OCI-LY3 (cell line): ENCODE results near the gene F5.

Experiments used
- H2AFZ ChIP-seq: fragments of 200-600, 300-600 bp; shearing (Covaris generic); 2 replicates; pipeline ENCODE4 v1.6.0; 2014; ENCODE audit warnings: antibody characterized with exemption, low read depth, low read length
- H3K27ac ChIP-seq: fragments of 200-600, 300-600 bp; sonication (generic); 2 replicates; pipeline ENCODE4 v1.5.1; 2014; ENCODE audit warnings: mild to moderate bottlenecking, low read length, moderate library complexity, mixed read lengths
- H3K27me3 ChIP-seq: fragments of 200-600, 300-600 bp; sonication (generic); 2 replicates; pipeline ENCODE4 v1.6.1; 2014; ENCODE audit warnings: low read depth, low read length, mixed read lengths
- H3K36me3 ChIP-seq: fragments of 200-600, 300-600 bp; sonication (generic); replicated peaks from 2 replicates; pipeline ENCODE3; 2014; ENCODE audit warnings: low read depth, low read length, mixed read lengths
- H3K4me1 ChIP-seq: fragments of 300-600, 200-600 bp; sonication (generic); 2 replicates; pipeline ENCODE4 v1.6.1; 2014; ENCODE audit warnings: low read length, mixed read lengths
- H3K4me2 ChIP-seq: fragments of 200-600, 300-600 bp; sonication (generic); 2 replicates; pipeline ENCODE4 v1.6.1; 2014; ENCODE audit warnings: low read length, mixed read lengths
- H3K4me3 ChIP-seq: fragments of 300-600, 200-600 bp; sonication (generic); 2 replicates; pipeline ENCODE4 v1.5.1; 2014; ENCODE audit warnings: antibody characterized with exemption, mild to moderate bottlenecking, low read length, moderate library complexity
- H3K79me2 ChIP-seq: fragments of 300-600, 200-600 bp; shearing (Covaris generic); 2 replicates; pipeline ENCODE4 v1.6.1; 2014; ENCODE audit warnings: mild to moderate bottlenecking, low read length, mixed read lengths
- H3K9ac ChIP-seq: fragments of 300-600, 200-600 bp; shearing (Covaris generic); 2 replicates; pipeline ENCODE4 v1.6.0; 2014; ENCODE audit warnings: mild to moderate bottlenecking, low read length, moderate library complexity
- H3K9me3 ChIP-seq: fragments of 200-600, 300-600 bp; shearing (Covaris generic); 2 replicates; pipeline ENCODE4 v1.6.1; 2014; ENCODE audit warnings: low read length, mixed read lengths; ENCODE audit not compliant: insufficient read depth
- H4K20me1 ChIP-seq: fragments of 200-600, 300-600 bp; sonication (generic); 2 replicates; pipeline ENCODE4 v1.6.1; 2016; ENCODE audit warnings: low read length, mixed read lengths; ENCODE audit not compliant: insufficient read depth
- CTCF ChIP-seq: fragments of 200-600, 300-600 bp; sonication (generic); IDR thresholded peaks from 2 replicates; pipeline ENCODE4 v1.5.1; 2014; ENCODE audit warnings: antibody characterized with exemption, low read length, low read depth
- EZH2phosphoT487 ChIP-seq: fragments of 200-600 bp; shearing (Covaris generic); IDR thresholded peaks from 2 replicates; pipeline ENCODE4 v1.6.1; 2018; ENCODE audit warnings: antibody characterized with exemption, mixed run types, low read depth

Gene F5

GRCh38 chr1:169588112-169588511 is 1.8 kb upstream of the F5 start:
- Histone ChIP-seq H3K36me3 (peaks cover 20% of the 10 kb centered on the region), H3K4me3 (no peak overlapping the region), H4K20me1 (peaks cover 3% of the 10 kb centered on the region; the same call in 1 of the 2 replicates), H3K79me2 (peaks cover 48% of the 10 kb centered on the region), H3K9me3 (no peaks in the 10 kb centered on the region), H3K27me3 (no peaks in the 10 kb centered on the region), H2AFZ (no peak overlapping the region), H3K4me2 (peak overlapping the region; percentile 98; the same call in 1 of the 2 replicates), H3K9ac (no peak overlapping the region), H3K4me1 (peaks cover 74% of the 10 kb centered on the region), H3K27ac (peak overlapping the region; percentile 67)
- TF ChIP-seq EZH2phosphoT487, result no peak
- no peak for TF ChIP-seq CTCF

- H3K9ac ChIP-seq, result peak overlapping the region; percentile 82
- H3K27ac ChIP-seq, result peak overlapping the region; percentile 88
- H3K79me2 ChIP-seq, result peaks cover 65% of the 10 kb centered on the region
- TF ChIP-seq CTCF (no peak), EZH2phosphoT487 (no peak)
- no peaks in the 10 kb centered on the region for H3K9me3 ChIP-seq
- peak overlapping the region; percentile 98 for H3K4me2 ChIP-seq
- no peaks in the 10 kb centered on the region for H3K27me3 ChIP-seq
- H3K4me3 ChIP-seq, result peak overlapping the region; percentile 88
- H3K4me1 ChIP-seq, result peaks cover 75% of the 10 kb centered on the region
- peaks cover 41% of the 10 kb centered on the region for H3K36me3 ChIP-seq
- H2AFZ ChIP-seq, result no peak overlapping the region
- H4K20me1 ChIP-seq, result peaks cover 21% of the 10 kb centered on the region; the same call in 1 of the 2 replicates
Measured at GRCh38 chr1:169586067-169586394, 250 bp downstream of the F5 start.

- peak overlapping the region; percentile 82 for H3K9ac ChIP-seq
- TF ChIP-seq EZH2phosphoT487 (no peak), CTCF (no peak)
- peak overlapping the region; percentile 88 for H3K27ac ChIP-seq
- no peak overlapping the region for H2AFZ ChIP-seq
- peaks cover 74% of the 10 kb centered on the region for H3K79me2 ChIP-seq
- no peaks in the 10 kb centered on the region for H3K9me3 ChIP-seq
- peaks cover 72% of the 10 kb centered on the region for H3K4me1 ChIP-seq
- peak overlapping the region; percentile 98 for H3K4me2 ChIP-seq
- H3K27me3 ChIP-seq, result no peaks in the 10 kb centered on the region
- peak overlapping the region; percentile 88 for H3K4me3 ChIP-seq
- peaks cover 26% of the 10 kb centered on the region; the same call in 1 of the 2 replicates for H4K20me1 ChIP-seq
- H3K36me3 ChIP-seq, result peaks cover 45% of the 10 kb centered on the region
Measured at GRCh38 chr1:169585181-169585580, 1.1 kb downstream of the F5 start.

- Histone ChIP-seq H2AFZ (no peak overlapping the region), H3K79me2 (peaks cover 79% of the 10 kb centered on the region), H3K4me1 (peaks cover 73% of the 10 kb centered on the region), H3K27me3 (no peaks in the 10 kb centered on the region), H3K36me3 (peaks cover 51% of the 10 kb centered on the region), H3K9me3 (no peaks in the 10 kb centered on the region), H4K20me1 (peaks cover 32% of the 10 kb centered on the region), H3K9ac (peak overlapping the region; percentile 82), H3K27ac (peak overlapping the region; percentile 88), H3K4me2 (peak overlapping the region; percentile 98), H3K4me3 (peak overlapping the region; percentile 88)
- TF ChIP-seq EZH2phosphoT487, result no peak
- TF ChIP-seq CTCF, result no peak
Measured at GRCh38 chr1:169584483-169585144, 1.7 kb downstream of the F5 start.
